ENCODE measurements around the gene SPOCK1.

GRCh38 chr5:137306903-137307302 is 192.2 kb downstream of the SPOCK1 start:
- no peak for TF ChIP-seq FOSL1 (IDR thresholded peaks at IDR 0.05; ENCODE audit: low read depth)
- TF ChIP-seq CTCF (IDR thresholded peaks at IDR 0.05 in 2 of 3, conservative IDR thresholded peaks at IDR 0.05 in 1 of 3; ENCODE audit: borderline replicate concordance in 1 of 3, insufficient read depth in 1 of 3, low read depth in 2 of 3, low read length in 2 of 3) = no peak
- TF ChIP-seq ATF3 (IDR thresholded peaks at IDR 0.05) = no peak
- no peak for TF ChIP-seq SP1 (IDR thresholded peaks at IDR 0.05; ENCODE audit: low read depth)
- no peak for TF ChIP-seq JUND (IDR thresholded peaks at IDR 0.05)
- TF ChIP-seq EZH2phosphoT487 (IDR thresholded peaks at IDR 0.05; ENCODE audit: borderline replicate concordance) = no peak
- TF ChIP-seq POLR2A (IDR thresholded peaks at IDR 0.05; ENCODE audit: borderline replicate concordance, extremely low read depth, insufficient read depth, insufficient read length) = no peak
- TF ChIP-seq CEBPB (IDR thresholded peaks at IDR 0.05; ENCODE audit: low read depth) = no peak
- TF ChIP-seq EGR1 (IDR thresholded peaks at IDR 0.05; ENCODE audit: low read depth) = no peak
- TF ChIP-seq REST (IDR thresholded peaks at IDR 0.05; ENCODE audit: low read depth) = no peak
- no peak for TF ChIP-seq RAD21 (IDR thresholded peaks at IDR 0.05; ENCODE audit: low read depth)
- no peak for TF ChIP-seq ELF1 (IDR thresholded peaks at IDR 0.05; ENCODE audit: borderline replicate concordance, low read depth)
- TF ChIP-seq SIN3A (IDR thresholded peaks at IDR 0.05; ENCODE audit: low read depth) = no peak
- TF ChIP-seq YY1 (IDR thresholded peaks at IDR 0.05; ENCODE audit: extremely low read depth, insufficient replicate concordance, low read depth, low read length) = no peak

All from HCT116 (cell line).